HepG2 (cell line): ENCODE data around the gene PHC1. TPM values are rescaled to one million over a fixed set of nuclear protein-coding genes. Genes with fewer than 3 reads are reported as not detected.

Experiments
- ATAC-seq: fragments of 200-7000 bp; cut with Tn5 transposase; 3 replicates; pipeline ENCODE4 v1.9.1; 2020; ENCODE audit warnings: mild to moderate bottlenecking, moderate library complexity
- BruUV-seq: library from RNA; stranded (reverse); fragments of 400-500 nt; replicated peaks from 2 replicates; lab custom pipeline; 2021; lab: Mats Ljungman, UMichigan
- CTCF ChIA-PET: fragments of 300-600 bp; formaldehyde crosslinking; extraction: SDS; loops from one replicate; lab custom pipeline; 2021; ENCODE audit warnings: low total read pairs, inconsistent platforms, low intra/inter-chr PET ratio; lab: Yijun Ruan, JAX
- POLR2A ChIA-PET: fragments of 350-600 bp; sonication (Branson Sonifier 250); formaldehyde crosslinking; loops from one replicate; lab custom pipeline; 2020; ENCODE audit warnings: antibody characterized with exemption, inconsistent platforms; lab: Yijun Ruan, JAX
- DNase-seq: peaks from one replicate; pipeline ENCODE4 v3.0.0-alpha.2; 2015; ENCODE audit warnings: low spot score
- FAIRE-seq: peaks from 3 replicates; lab custom pipeline; 2011; peaks lifted over from hg19 to GRCh38; lab: Jason Lieb, UNC
- H2AFZ ChIP-seq: one replicate; pipeline ENCODE4 v1.6.1; 2011; ENCODE audit warnings: low read length, inconsistent platforms
- H3K27ac ChIP-seq: fragments of 300-600 bp; 3 replicates; pipeline ENCODE4 v1.8.0; 2011; ENCODE audit warnings: mixed run types, mild to moderate bottlenecking, mixed read lengths, low read length, inconsistent platforms; ENCODE audit not compliant: insufficient read depth; ENCODE audit errors: extremely low read length
- H3K27me3 ChIP-seq, 2 experiments: fragments of 200-600 bp in 1 of 2; 2 replicates in 1 of 2; 3 replicates in 1 of 2; pipeline versions ENCODE4 v1.6.0 to v1.8.0; 2011; ENCODE audit warnings: low read length in 2 of 2, mild to moderate bottlenecking in 2 of 2, moderate library complexity in 2 of 2, inconsistent platforms in 1 of 2; ENCODE audit not compliant: insufficient read depth in 2 of 2, control insufficient read depth in 1 of 2
- H3K36me3 ChIP-seq, 2 experiments: fragments of 200-600 bp in 1 of 2; replicated peaks in 1 of 2; 2 replicates in 1 of 2; 3 replicates in 1 of 2; pipeline versions ENCODE4 v1.5.1 to v1.8.0; 2011; ENCODE audit warnings: low read length in 2 of 2, inconsistent platforms in 1 of 2; ENCODE audit not compliant: insufficient read depth in 2 of 2, control insufficient read depth in 1 of 2
- H3K4me1 ChIP-seq: 2 replicates; pipeline ENCODE4 v1.5.1; 2012; ENCODE audit warnings: low read length, inconsistent platforms; ENCODE audit not compliant: insufficient read depth
- H3K4me2 ChIP-seq: 2 replicates; pipeline ENCODE4 v1.6.0; 2011; ENCODE audit warnings: low read depth, low read length, inconsistent platforms
- H3K4me3 ChIP-seq, 3 experiments: fragments of 200-600 bp in 1 of 3; sonication (generic), shearing (Covaris generic) in 1 of 3; replicated peaks in 1 of 3; 2 replicates each; pipeline ENCODE4 v1.5.1; 2011 to 2016; ENCODE audit warnings: low read length in 3 of 3, inconsistent platforms in 2 of 3, low read depth in 2 of 3, mild to moderate bottlenecking in 2 of 3, control low read depth in 1 of 3, mixed read lengths in 1 of 3; ENCODE audit not compliant: insufficient read depth in 1 of 3
- H3K79me2 ChIP-seq: one replicate; pipeline ENCODE4 v1.6.1; 2011; ENCODE audit warnings: low read length, inconsistent platforms; ENCODE audit not compliant: insufficient read depth
- H3K9ac ChIP-seq: 2 replicates; pipeline ENCODE4 v1.6.0; 2011; ENCODE audit warnings: mild to moderate bottlenecking, low read depth, low read length, inconsistent platforms; ENCODE audit not compliant: insufficient read depth
- H3K9me3 ChIP-seq: 2 replicates; pipeline ENCODE4 v1.5.1; 2012; ENCODE audit warnings: mild to moderate bottlenecking, low read length
- H4K20me1 ChIP-seq: 2 replicates; pipeline ENCODE4 v1.6.0; 2011; ENCODE audit warnings: inconsistent platforms, mild to moderate bottlenecking, low read length, moderate library complexity; ENCODE audit not compliant: insufficient read depth
- ARID2 ChIP-seq: sonication (generic); formaldehyde crosslinking; IDR thresholded peaks from 2 replicates; pipeline ENCODE4 v1.8.1; 2022; ENCODE audit warnings: mild to moderate bottlenecking, missing genetic modification reagents, borderline replicate concordance
- BRF2 ChIP-seq: sonication (generic); formaldehyde crosslinking; IDR thresholded peaks from 2 replicates; pipeline ENCODE4 v1.8.1; 2022; ENCODE audit warnings: mild to moderate bottlenecking, missing genetic modification reagents
- HNRNPL ChIP-seq: fragments of 200-400 bp; formaldehyde crosslinking; IDR thresholded peaks from 2 replicates; pipeline ENCODE4 v1.6.1; 2017; ENCODE audit warnings: mild to moderate bottlenecking, low read depth, low read length
- KDM6A ChIP-seq: IDR thresholded peaks from 2 replicates; pipeline ENCODE4 v1.6.1; 2016; ENCODE audit warnings: low read depth
- PHB2 ChIP-seq: fragments of 450-650 bp; IDR thresholded peaks from 2 replicates; pipeline ENCODE4 v1.6.1; 2018; ENCODE audit not compliant: partially characterized antibody
- SIN3B ChIP-seq: fragments of 150-350 bp; IDR thresholded peaks from 2 replicates; pipeline ENCODE4 v1.6.1; 2014; ENCODE audit warnings: low read length
- SIX4 ChIP-seq: sonication (generic); formaldehyde crosslinking; IDR thresholded peaks from 2 replicates; pipeline ENCODE4 v1.4.0; 2020; ENCODE audit warnings: missing genetic modification reagents
- SOX5 ChIP-seq: IDR thresholded peaks from 2 replicates; pipeline ENCODE4 v1.6.1; 2016; ENCODE audit warnings: borderline replicate concordance
- SP4 ChIP-seq: sonication (generic); formaldehyde crosslinking; IDR thresholded peaks from 2 replicates; pipeline ENCODE4 v1.8.1; 2023; ENCODE audit warnings: mild to moderate bottlenecking, missing genetic modification reagents
- TEF ChIP-seq: sonication (generic); formaldehyde crosslinking; IDR thresholded peaks from 2 replicates; pipeline ENCODE4 v1.5.0; 2020; ENCODE audit warnings: missing genetic modification reagents
- ZFP36 ChIP-seq: fragments of 150-350 bp; IDR thresholded peaks from 2 replicates; pipeline ENCODE4 v1.6.1; 2018; ENCODE audit warnings: borderline replicate concordance, low read length, low read depth; ENCODE audit not compliant: partially characterized antibody
- ZNF10 ChIP-seq: sonication (generic); formaldehyde crosslinking; IDR thresholded peaks from 2 replicates; pipeline ENCODE4 v1.4.0; 2020; ENCODE audit warnings: mild to moderate bottlenecking, low read depth, missing genetic modification reagents, borderline replicate concordance
- ZNF530 ChIP-seq: sonication (generic); formaldehyde crosslinking; IDR thresholded peaks from 2 replicates; pipeline ENCODE4 v1.5.0; 2020; ENCODE audit warnings: low read depth, mild to moderate bottlenecking, missing genetic modification reagents
- ZNF580 ChIP-seq: IDR thresholded peaks from 2 replicates; pipeline ENCODE4 v1.6.1; 2016; ENCODE audit warnings: low read depth, borderline replicate concordance
- ZNF616 ChIP-seq: sonication (generic); formaldehyde crosslinking; IDR thresholded peaks from 2 replicates; pipeline ENCODE4 v1.5.0; 2020; ENCODE audit warnings: low read depth, mild to moderate bottlenecking, missing genetic modification reagents
- ZNF749 ChIP-seq: sonication (generic); formaldehyde crosslinking; IDR thresholded peaks from 2 replicates; pipeline ENCODE4 v1.8.0; 2022; ENCODE audit warnings: mild to moderate bottlenecking, missing genetic modification reagents, moderate library complexity, borderline replicate concordance
- ZNF775 ChIP-seq: sonication (generic); formaldehyde crosslinking; IDR thresholded peaks from 2 replicates; pipeline ENCODE4 v1.4.0; 2020; ENCODE audit warnings: missing genetic modification reagents, mild to moderate bottlenecking, moderate library complexity, borderline replicate concordance
- WGBS: methylation state at CpG from one replicate; pipeline ENCODE4 v1.1.6; 2017; ENCODE audit warnings: low lambda C conversion rate; 5-methylcytosine and 5-hydroxymethylcytosine counted together
- in situ Hi-C: cut with HindIII; loops from 2 replicates; pipeline ENCODE4 v1.10.0; 2017; ENCODE audit warnings: low pct_unique_long_range_greater_than_20kb; ENCODE audit not compliant: extremely low pct_ligation_motif_present
- intact Hi-C: fragments of 100-400 bp; cut with micrococcal nuclease; formaldehyde crosslinking; loops from one replicate; pipeline ENCODE4 v1.10.0; 2022; ENCODE audit not compliant: unreplicated experiment
- polyA plus RNA-seq, 8 experiments: library from polyadenylated mRNA; depleted of rRNA in 3 of 8; stranded (reverse) in 7 of 8; unstranded in 1 of 8; fragments of >200 nt; fragmentation: Illumina TruSeq in 4 of 8; extraction: Trizol in 4 of 8; gene quantifications; 2 replicates each; pipeline versions ENCODE4 v1.2.1 to v1.2.3, GENCODE V29; 2011 to 2016; ENCODE audit warnings: low read depth in 4 of 8, missing spikeins in 1 of 8, mixed read lengths in 1 of 8; ENCODE audit not compliant: insufficient read depth in 1 of 8
- total RNA-seq, 5 experiments: library from RNA; depleted of rRNA; stranded (reverse); fragments of >200 nt; fragmentation: Illumina TruSeq; extraction: Trizol; gene quantifications; 2 replicates each; pipeline ENCODE4 v1.2.3, GENCODE V29; 2016; ENCODE audit warnings: low read depth in 1 of 5

Gene PHC1
- total and polyA plus RNA-seq, 2 of the 13 experiments (the other 11 are each of a cell fraction or from before 2014, with no cell fraction given): 9.4 to 35.0 TPM

GRCh38 chr12:8903646-8904045, 10.7 kb upstream of the PHC1 start:
- in situ Hi-C loops: no loop called here
- CTCF ChIA-PET: no interaction called here
- WGBS: 21% methylated on average over 3 of the region's 3 CpGs

More at GRCh38 chr12:8903646-8904045, 10.7 kb upstream of the PHC1 start:
- intact Hi-C loops: no loop called here
- POLR2A ChIA-PET: no interaction called here
- Histone ChIP-seq H3K9me3 (no peaks in the 10 kb centered on the region), H3K4me3 (no peak overlapping the region), H3K27me3 (peaks cover under 1 to 28% of the 10 kb centered on the region in 2 experiments; a peak in 3 of 5 replicates), H4K20me1 (no peaks in the 10 kb centered on the region), H3K36me3 (no peaks in the 10 kb centered on the region), H3K9ac (no peak overlapping the region), H3K79me2 (no peaks in the 10 kb centered on the region), H3K4me1 (no peaks in the 10 kb centered on the region), H2AFZ (no peak overlapping the region), H3K4me2 (no peak overlapping the region), H3K27ac (no peak overlapping the region)
- BruUV-seq: no TSS peak
- DNase-seq (no peak), FAIRE-seq (no peak), ATAC-seq (no peak)
- TF ChIP-seq SIN3B (no peak), SP4 (CRISPR knock-in tag) (no peak), BRF2 (CRISPR knock-in tag) (no peak), SIX4 (CRISPR knock-in tag) (no peak), TEF (CRISPR knock-in tag) (no peak), ZNF580 (CRISPR knock-in tag) (no peak), ZNF749 (CRISPR knock-in tag) (no peak), ZNF10 (CRISPR knock-in tag) (no peak), KDM6A (CRISPR knock-in tag) (no peak), PHB2 (no peak), ZNF616 (CRISPR knock-in tag) (no peak), SOX5 (CRISPR knock-in tag) (no peak), HNRNPL (no peak), ZFP36 (no peak), ARID2 (CRISPR knock-in tag) (no peak), ZNF775 (CRISPR knock-in tag) (no peak), ZNF530 (CRISPR knock-in tag) (no peak)
